AG20443 (cell line): Measurements from ENCODE around the gene SHISA8.
A peak's percentile ranks its signal among the peaks of the same experiment; 100 is the strongest.

Experiments used
- DNase-seq: peaks from one replicate; pipeline ENCODE4 v3.0.0; 2012; ENCODE audit warnings: low spot score, mixed read lengths

Gene SHISA8

DNA sequence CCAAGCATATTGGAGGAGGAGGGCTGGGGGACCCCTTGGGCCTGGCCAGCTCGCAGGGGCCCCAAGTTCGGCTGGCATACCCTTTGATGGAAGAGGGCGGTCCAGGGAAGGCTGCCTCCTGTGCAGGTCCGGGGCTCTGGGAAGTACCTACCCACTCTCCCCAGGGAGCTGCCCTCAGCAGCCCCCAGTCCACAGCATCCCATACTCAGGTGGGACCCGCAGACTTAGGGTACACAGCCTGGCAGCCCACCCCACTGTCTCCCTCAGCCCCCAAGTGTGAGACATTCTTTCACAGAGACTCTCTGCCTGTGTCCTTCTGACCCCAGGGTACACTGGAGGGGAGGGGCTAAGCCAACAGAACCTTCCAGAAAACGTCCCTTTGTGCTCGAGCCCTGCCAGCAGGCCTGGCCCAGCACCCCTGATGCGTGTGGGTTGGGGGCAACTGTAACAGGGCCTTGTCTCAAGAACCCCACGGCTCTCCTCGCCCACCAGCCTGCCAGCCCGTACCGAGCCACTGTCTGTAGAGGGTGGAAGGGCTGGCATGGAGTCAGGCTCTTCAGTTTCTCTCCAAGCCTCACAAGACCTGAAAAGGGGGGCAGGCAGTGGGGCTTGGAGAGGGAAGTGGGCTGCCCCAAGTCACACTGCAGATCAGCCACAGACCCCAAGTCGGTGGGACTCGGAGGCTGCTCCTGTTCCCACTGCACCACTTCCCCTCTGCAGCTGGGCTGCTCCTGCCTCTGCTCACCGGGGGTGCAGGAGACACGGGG is 18.7 kb upstream of the SHISA8 start:
- no peak for DNase-seq

DNA sequence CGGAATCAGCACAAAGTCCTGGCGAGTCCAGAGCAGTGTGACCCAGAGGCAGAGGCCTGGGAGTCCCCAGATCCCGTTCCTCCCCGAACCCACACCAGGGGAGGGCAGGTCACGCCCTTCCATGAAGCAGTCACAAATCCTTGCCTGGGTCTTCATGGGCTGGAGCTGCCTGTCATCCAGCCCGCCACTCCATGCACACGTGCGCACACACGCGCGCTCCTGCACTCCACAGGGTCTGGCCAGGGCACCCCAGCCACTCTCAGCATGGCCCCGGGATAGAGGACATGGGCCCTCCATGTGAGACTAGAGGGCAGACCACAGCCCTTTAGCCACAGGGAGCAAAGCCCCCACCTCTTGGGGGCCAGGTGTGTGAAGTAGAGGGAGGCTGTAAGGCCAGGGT is 17.5 kb upstream of the SHISA8 start:
- DNase-seq: no peak

GRCh38 chr22:41931701-41932269 is 16.9 kb upstream of the SHISA8 start:
- no peak for DNase-seq

DNA sequence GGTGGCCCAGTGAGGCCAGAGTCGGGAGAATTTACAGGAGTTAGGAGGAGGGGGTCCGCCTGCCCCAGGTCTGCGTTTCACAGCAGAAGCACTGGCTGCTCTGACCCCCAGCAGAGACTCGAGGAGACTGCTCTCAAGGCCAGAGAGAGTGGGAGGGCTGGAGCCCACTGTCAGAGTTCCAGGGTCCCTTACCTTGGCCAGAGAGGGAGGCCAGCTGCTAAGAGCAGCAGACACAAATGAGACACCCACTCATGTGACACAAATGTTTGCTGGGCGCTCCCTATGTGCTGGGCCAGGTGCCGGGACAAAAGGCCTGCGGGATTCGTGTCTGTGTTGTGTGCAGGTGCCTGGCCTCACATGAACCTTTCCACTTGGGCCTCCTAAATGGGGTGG is 14.5 kb upstream of the SHISA8 start:
- no peak for DNase-seq

DNA sequence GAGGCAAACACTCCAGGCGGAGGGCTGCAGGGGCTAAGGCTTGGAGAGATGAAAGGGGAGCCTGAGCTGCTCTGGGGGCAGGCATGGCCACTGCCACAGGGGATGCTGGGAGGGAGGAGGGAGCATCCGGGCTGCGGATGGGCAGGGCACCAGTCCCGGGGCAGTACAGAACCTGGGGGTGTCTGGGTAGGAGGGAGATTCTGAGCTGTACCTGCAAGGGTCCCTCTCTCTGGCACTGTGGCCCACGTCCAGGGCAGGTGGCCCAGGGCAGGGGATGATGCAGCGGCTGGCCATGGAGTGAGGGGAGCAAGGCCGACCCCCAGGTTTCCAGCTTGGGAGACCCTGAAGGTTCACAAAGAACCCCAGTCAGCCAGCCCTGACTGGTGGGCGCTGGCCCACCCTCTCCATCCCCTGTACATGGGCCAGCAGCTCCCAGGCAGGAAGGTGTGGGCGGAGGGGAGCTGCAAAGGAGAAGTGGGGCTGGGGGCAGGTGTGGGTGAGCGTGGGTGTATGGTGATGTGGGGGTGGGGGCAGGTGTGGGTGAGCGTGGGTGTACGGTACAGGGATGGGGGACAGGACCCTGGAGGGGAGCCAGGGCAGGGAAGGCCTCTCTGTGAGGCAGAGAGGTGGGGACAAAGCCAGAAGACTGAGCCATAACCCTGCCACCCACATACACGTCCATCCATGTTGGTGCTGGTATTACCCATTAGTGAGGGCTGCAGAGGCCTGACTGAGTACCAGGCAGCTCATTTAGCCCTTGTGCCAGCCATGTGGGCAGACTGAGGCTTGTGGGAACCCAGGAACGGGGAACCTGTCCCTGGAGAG is 13.9 kb upstream of the SHISA8 start:
- DNase-seq: no peak

- DNase-seq: no peak
These were observed 12.9 kb upstream of the SHISA8 start for GRCh38 chr22:41927813-41928212.

DNA sequence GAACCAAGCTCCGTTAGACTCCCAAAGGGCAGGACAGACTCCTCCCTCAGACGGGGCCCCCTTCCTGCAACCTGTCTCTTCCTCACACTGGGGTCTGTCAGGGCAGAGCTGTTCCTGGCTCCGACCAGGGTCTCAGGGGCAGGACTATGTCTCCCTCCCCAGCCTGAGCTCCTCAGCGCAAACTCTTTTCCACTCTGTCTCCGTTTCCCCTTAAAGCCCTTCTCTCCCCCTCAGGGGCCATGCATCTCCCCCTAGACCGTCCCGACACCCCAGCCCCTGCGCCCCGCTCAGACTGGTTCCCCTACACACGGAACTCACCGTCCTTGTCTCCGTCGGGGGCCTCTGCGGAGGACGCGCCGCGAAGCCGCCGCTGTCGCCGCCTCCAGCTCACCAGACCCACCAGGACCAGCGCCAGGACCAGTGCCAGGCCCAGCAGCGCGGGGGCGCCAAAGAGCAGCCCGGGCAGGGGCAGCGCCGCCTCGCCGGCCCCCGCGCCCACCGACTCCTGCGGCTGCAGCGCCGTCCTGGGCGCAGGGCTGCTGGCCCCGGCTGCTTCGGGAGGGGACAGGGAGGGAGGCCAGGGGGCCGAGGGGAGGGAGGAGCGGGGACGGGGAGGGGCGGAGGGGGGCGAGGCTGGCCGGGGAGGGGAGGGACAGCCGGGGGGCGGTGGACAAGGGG is 11.0 kb upstream of the SHISA8 start:
- DNase-seq: peak; percentile 79

- DNase-seq: no peak
These were observed 8.9 kb upstream of the SHISA8 start for GRCh38 chr22:41923595-41924276.

DNA sequence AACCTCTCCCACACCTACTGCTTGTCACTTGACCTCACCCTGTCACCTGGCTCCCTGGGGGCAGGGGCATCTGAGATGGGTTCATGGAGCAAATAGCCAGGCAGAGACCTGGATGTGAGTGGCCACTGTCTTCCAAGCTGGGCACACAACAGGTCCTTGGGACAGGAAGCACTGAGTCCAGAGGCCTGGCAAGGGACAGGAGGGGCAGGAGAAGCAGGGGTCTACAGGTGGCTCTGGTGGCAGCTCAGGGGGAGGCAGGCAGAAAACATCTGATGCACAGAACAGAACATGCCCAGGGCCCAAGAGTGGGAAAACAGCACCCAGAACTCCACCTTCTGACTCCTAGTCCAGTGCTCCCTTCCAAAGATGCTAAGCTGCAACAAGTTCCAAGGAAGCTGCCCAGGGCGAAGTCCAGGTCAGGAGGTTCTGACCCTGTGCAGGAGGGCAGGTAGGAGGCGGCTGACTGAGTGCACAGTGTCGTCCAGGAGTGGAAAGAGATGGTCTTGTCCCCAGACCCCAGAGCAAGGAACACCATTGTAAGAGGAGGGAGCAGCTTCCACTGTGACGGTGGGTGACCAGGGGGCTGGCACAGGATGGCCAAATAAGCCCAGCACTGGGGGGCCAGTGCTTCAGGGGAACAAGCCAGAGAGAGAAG is 8.2 kb upstream of the SHISA8 start:
- DNase-seq: no peak

DNA sequence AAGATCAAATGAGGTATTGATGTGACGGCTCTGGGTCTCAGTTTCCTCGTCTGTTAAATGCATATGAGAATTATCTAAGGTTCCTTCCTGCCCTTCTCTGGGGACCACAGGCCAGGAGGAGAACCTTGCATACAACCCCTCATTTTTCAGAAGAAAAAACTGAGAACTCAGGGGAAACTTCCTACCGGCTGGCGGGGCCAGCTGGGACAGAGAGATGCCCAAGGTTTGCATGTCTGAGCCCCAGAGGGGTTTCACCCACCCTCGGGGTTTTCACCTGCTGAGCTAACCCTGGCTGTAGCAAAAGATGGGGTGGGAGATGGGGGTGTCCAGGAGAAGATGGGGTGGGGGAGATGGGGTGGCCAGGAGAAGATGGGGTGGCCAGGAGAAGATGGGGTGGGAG is 7.5 kb upstream of the SHISA8 start:
- DNase-seq: no peak

- DNase-seq: no peak
These were observed 5.5 kb upstream of the SHISA8 start for GRCh38 chr22:41920271-41920976.

DNA sequence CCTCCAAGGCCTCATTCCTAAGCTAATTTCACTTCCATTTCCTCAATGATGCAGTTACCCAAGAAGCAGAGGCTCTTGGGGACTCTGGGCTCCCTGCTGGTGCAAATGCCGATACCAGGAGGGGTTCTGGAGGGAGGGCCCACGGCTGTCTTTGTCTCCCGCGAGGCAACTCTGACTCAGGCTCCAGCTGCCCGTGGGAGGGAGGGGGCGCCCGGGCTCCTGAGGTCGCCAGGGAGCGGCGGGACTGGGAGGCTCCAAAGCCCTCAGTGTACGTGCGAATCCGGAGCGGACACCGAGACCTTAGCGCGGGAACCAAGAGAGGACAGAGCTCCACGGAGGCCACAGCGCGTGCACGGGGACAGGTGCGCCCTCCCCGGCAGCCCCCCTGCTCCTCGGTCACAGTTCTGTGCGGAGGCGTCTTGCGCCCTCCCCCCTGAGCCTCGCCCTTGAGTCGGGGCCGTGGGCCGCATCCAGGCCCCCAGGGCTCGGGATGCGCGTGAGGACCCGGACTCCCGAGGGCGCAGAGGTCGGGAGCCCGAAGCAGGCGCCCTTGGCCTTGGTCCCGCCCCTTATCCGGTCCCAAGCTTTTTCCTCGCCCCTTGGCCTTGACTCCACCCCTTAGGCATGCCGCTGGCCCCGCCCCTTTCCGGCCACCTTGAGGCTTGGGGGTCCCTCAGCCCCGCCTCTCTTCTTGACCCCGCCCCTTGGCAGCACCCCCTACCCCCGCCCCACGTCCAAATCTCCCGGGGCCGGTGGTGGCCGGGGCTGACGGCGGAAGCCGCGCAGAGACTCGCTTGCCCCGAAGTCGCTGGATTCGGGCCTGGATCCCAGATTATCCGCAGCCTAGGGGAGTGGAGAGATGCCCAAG is 4.7 kb upstream of the SHISA8 start:
- peak; percentile 81 for DNase-seq

GRCh38 chr22:41917903-41918791 is 3.3 kb upstream of the SHISA8 start:
- DNase-seq: no peak

GRCh38 chr22:41917375-41917902 is 2.6 kb upstream of the SHISA8 start:
- DNase-seq: no peak

DNA sequence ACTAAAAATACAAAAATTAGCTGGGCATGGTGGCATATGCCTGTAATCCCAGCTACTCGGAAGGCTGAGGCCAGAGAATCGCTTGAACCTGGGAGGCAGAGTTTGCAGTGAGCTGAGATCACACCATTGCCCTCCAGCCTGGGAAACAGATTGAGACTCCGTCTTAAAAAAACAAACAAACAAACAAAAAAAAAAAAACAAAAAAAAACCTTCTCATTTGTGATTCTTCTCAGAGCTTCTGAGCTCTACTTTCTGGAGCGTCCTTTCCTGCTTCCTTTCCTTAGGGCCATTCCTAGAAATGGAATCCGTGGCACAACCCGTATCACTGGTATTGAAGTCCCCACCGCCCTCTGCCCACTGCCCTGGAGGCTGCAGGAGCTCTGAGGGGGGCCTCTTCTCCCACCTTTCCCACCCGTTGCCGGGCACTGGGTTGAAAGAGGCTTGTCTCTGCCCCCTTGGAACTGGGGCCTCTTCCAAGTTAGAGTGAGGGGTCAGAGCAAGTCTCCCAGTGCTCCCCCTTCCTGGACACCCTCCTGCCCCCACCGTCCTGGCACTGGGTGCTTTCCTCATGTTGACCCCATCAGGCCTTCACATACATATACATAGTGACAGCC is 2.0 kb upstream of the SHISA8 start:
- no peak for DNase-seq

- DNase-seq: no peak
These were observed 1.1 kb upstream of the SHISA8 start for GRCh38 chr22:41915786-41916493.

DNA sequence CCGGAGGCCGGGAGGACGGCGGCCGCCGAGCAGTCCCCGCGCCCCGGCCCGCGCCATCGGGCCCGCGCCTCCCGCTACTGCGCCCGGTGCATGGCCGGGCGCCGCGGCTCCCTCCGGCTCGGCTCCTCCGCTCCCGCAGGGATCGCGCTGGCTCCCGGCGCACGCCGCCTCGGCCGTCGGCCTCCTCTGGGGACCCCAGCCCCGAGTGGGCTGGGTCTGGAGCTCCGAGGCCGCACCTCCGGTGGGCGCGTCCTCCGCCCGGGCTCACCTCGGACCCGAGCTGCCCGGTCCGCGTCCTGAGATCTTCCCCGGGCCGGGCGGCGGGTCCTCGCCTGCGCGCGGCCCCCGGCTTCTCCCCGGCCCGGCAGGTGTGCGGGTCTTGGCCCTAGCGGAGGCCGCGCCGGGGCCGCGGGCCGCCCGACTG is 251 bp downstream of the SHISA8 start:
- DNase-seq: no peak
